HG03159 (cell line): ENCODE data around the gene RESP18.
"Not testable (repeated sequence)": the region's sequence is repeated elsewhere in the genome, so short reads cannot be mapped to it uniquely, and the experiment has no call there.

Experiments
- ATAC-seq: cut with Tn5 transposase; IDR thresholded peaks from one replicate; pipeline ENCODE4 v1.9.1; 2021; ENCODE audit warnings: mild to moderate bottlenecking, moderate library complexity; ENCODE audit not compliant: unreplicated experiment

RESP18 gene

GRCh38 chr2:219292616-219293015 is 39.9 kb downstream of the RESP18 start:
- ATAC-seq: no peak

GRCh38 chr2:219291910-219292490 is 40.5 kb downstream of the RESP18 start:
- ATAC-seq: no peak

DNA sequence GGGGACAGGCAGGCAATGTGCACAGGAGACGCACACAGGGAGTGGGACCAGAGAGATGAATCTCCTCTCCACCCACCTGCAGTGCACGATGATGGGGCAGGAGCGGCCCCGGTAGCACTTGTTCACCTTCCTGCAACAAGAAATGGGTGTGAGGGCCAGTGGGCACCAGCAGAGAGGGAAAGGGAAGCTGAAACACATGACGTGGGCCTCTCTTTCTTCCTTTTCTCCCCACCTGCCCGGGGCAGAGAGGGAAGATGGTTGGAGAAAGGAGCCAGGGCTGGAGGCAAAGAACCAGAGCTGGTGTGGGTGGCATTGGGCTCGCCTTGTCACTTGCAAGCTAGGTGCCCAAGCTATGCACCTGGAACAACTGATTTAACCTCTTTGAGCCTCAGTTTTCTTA is 41.1 kb downstream of the RESP18 start:
- no peak for ATAC-seq

GRCh38 chr2:219290381-219291171 is 42.0 kb downstream of the RESP18 start:
- no peak for ATAC-seq

- no peak for ATAC-seq
Observed at GRCh38 chr2:219289537-219290361, 42.8 kb downstream of the RESP18 start.

GRCh38 chr2:219289195-219289536 is 43.4 kb downstream of the RESP18 start:
- no peak for ATAC-seq

DNA sequence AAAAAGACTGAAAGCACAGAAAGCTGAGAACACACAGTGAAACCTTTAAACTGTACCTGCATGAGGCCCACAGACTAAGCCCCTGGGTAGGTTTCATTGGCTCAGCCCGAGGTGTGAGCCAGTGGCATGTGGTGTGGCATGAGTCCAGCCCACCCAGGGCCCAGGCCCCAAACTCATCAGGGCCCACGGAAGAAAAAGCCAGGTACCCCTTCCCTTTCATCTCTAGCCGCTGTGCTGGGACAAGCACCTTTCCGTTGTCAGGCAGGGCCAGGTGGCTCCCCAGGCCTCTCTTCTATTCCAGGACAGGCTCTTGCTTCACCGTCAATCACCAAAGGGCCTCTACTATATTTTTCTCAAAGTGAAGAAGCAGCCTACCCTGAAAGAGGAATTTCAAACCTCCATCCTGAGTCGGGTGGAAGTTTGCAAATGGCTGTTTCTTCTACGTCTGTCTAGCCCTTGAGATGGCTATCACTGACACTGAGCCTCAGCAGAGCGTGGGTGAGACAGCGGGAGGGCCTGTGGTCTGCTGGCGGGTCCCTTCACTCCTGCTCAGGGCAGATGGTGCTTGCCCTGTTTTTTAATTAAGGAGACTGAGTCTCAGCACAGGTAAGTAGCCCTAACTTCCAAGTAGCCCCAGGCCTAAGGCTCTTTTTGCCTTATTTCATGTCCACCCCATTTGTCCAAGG is 44.8 kb downstream of the RESP18 start:
- no peak for ATAC-seq

GRCh38 chr2:219287116-219287440 is 45.5 kb downstream of the RESP18 start:
- not testable (repeated sequence) for ATAC-seq

- ATAC-seq: no peak
Observed at GRCh38 chr2:219286436-219287115, 46.0 kb downstream of the RESP18 start.

GRCh38 chr2:219285894-219286425 is 46.6 kb downstream of the RESP18 start:
- no peak for ATAC-seq

GRCh38 chr2:219285373-219285735 is 47.2 kb downstream of the RESP18 start:
- ATAC-seq: no peak

DNA sequence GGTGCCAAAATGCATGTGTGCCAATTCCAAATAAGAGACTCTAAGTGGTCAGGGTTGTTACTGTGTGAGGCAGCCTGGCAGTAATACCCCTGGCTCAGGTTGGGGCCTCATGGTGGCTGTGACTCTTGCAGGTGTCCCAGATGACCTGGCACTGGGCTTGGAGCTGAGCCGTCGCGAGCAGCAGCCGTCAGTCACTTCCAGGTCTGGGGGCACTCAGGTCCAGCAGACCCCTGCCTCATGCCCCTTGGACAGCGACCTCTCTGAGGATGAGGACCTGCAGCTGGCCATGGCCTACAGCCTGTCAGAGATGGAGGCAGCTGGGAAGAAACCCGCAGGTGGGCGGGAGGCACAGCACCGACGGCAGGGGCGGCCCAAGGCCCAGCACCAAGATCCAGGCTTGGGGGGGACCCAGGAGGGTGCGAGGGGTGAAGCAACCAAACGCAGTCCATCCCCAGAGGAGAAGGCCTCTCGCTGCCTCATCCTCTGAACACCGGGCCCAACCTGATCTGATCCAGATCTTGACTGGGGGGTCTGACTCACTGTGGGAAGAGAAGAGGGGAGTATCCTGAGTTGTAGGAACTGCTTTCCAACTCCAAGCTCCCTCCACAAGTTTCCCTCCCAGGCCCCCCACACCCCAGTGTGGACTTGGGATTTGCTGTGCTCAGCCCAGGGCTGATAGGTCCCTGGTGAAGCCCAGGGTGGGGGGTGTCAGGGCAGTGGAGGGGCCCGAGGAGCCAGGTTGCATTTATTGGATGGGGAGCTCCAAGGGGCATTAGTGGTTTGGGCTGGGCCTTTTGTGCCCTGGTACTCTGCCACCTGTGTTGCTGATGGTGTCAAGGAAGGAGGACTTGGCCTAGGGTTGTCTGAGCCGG is 47.8 kb downstream of the RESP18 start:
- ATAC-seq: no peak

- ATAC-seq: no peak
Observed at GRCh38 chr2:219282943-219283581, 49.5 kb downstream of the RESP18 start.

DNA sequence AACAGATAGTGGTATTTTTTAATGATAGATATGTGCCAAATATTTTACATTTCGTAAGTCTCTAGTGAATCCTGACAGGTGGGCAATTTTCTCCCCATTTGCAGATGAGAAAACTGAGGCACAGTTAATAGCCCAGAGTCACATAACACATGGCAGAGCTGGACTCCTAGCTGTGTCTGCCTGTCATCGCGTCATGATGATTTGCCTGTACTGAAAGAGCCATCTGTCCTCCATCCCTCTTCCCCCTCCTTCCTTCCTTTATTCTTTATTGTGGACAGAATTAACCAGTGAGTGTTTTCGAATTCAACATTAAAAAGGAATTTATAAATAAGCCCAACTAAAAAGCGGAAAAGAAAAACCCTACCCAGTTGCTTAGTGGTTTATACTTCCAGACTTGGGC is 50.2 kb downstream of the RESP18 start:
- no peak for ATAC-seq

GRCh38 chr2:219281588-219281987 is 51.0 kb downstream of the RESP18 start:
- ATAC-seq: no peak

- ATAC-seq: no peak
Observed at GRCh38 chr2:219280651-219281050, 51.9 kb downstream of the RESP18 start.

- ATAC-seq: peak; percentile 38
Observed at GRCh38 chr2:219279916-219280516, 52.5 kb downstream of the RESP18 start.

DNA sequence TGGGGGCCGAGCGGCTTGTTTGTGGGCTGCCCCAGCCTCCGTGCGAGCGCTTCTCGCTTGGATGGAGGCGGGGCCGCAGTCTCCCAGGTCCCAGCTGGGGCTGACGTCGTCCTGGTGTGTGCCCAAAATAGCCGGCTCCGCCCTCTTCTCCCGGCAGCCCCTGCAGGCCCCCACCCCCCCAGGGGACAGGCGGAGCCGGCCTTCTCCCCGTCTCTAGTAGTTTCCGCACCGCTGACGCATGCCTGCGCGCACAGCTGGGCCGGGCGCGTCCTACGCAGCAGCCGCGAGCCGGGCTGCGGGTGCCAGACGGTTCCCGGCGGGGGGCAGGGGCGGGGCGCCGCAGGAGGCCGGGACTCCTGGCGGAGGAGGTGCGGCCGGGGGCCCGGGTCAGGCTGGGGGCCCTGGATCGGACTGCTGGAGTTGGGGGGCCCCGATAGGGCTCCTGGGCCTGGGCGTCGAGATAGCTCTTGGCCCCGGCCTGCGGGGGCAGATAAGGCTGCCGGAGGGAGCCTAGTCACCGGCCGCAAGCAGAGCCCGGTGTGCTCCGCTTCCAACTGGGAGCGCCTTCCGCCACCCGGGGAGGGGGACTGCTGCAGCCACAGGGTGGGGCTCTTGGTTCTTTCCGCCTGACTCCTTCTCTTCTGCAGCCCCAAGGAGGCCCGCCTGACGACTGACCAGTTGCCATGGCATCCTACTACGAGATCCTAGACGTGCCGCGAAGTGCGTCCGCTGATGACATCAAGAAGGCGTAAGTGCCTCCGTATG is 53.2 kb downstream of the RESP18 start, which contains the start of gene DNAJB2:
Gene DNAJB2 (plus strand): TSS at position 216 of the 765 bp plus-strand sequence. CDS start 468 bp downstream, at position 684.
- ATAC-seq: peak; percentile 86
